ENCODE data around the gene SLC6A9. TPM values are rescaled to one million over a fixed set of nuclear protein-coding genes. Genes with fewer than 3 reads are reported as not detected.

The SLC6A9 gene
- total RNA-seq, 1 experiment from 2014 or later = 30.1 TPM

DNA sequence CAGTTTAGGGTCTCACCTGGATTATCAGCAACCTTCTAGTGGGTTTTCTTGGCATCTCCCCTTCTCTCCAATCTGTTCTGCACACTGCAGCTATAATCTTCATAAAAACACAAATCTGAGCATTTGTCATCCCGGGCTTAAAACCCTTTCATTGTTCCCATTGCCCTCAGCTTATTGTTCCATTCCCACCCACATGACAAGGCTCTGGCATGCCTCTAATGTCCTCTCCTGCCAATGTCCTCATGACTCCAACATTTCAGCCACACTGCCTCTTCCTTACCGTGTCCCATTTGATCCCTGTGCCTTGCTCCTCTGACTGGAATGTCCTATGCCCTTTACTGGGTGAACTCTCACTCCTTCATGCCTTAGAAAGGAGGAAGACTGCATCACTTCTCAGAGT lies 68.9 kb downstream of the SLC6A9 start:
- Histone ChIP-seq H2BK12ac (ENCODE audit: insufficient read length, low read depth, low read length) (no peak overlapping the region), H3K4me2 (ENCODE audit: insufficient read depth, insufficient read length, low read length) (no peak overlapping the region), H3K14ac (ENCODE audit: insufficient read depth, low read length) (no peak overlapping the region), H3K27me3 (ENCODE audit: insufficient read depth, low read length) (no peaks in the 10 kb centered on the region), H3K18ac (ENCODE audit: insufficient read length, low read depth, low read length) (no peak overlapping the region), H3K56ac (ENCODE audit: insufficient read length, low read depth, low read length) (no peak overlapping the region), H3T11ph (ENCODE audit: low read length) (no peak overlapping the region), H3K23ac (ENCODE audit: insufficient read length, low read depth, low read length) (no peak overlapping the region), H4K5ac (ENCODE audit: insufficient read length, low read depth, low read length) (no peak overlapping the region), H4K20me1 (ENCODE audit: control insufficient read depth, insufficient read depth, insufficient read length) (no peaks in the 10 kb centered on the region), H3K9ac (ENCODE audit: extremely low read depth, insufficient read length, low read length) (no peak overlapping the region), H3K23me2 (ENCODE audit: insufficient read length, low read depth, low read length, poor library complexity, severe bottlenecking) (no peaks in the 10 kb centered on the region), H3K79me1 (ENCODE audit: insufficient read depth, low read depth, low read length, poor library complexity, severe bottlenecking) (no peaks in the 10 kb centered on the region), H4K91ac (ENCODE audit: insufficient read length, low read depth, low read length) (no peak overlapping the region), H3K4me1 (ENCODE audit: insufficient read depth, low read length) (no peaks in the 10 kb centered on the region), H3K4ac (ENCODE audit: low read depth, low read length) (no peak overlapping the region), H2AFZ (ENCODE audit: low read length) (no peak overlapping the region), H2AK5ac (ENCODE audit: insufficient read length, low read length) (no peak overlapping the region), H3K9me3 (ENCODE audit: control insufficient read depth, low read depth, low read length) (no peaks in the 10 kb centered on the region), H3K79me2 (ENCODE audit: insufficient read depth, low read length) (no peaks in the 10 kb centered on the region), H2BK120ac (ENCODE audit: low read depth, low read length, poor library complexity, severe bottlenecking) (no peak overlapping the region), H4K8ac (replicated peaks; ENCODE audit: insufficient read length, low read depth, low read length) (no peak overlapping the region), H2BK5ac (ENCODE audit: insufficient read length, low read length) (no peak overlapping the region), H3K27ac (ENCODE audit: insufficient read length, low read depth, low read length) (no peak overlapping the region), H2BK20ac (ENCODE audit: low read depth, low read length, poor library complexity, severe bottlenecking) (no peak overlapping the region), H2BK15ac (ENCODE audit: low read depth, low read length) (no peak overlapping the region)
- H3K27me3 Mint-ChIP-seq (ENCODE audit: low read depth) = no peaks in the 10 kb centered on the region
- H3K4me1 Mint-ChIP-seq = no peaks in the 10 kb centered on the region
- peaks cover 1 to 18% (median 13%) of the 10 kb centered on the region in 3 experiments; a peak in 5 of 7 replicates for H3K36me3 Mint-ChIP-seq (ENCODE audit: insufficient read depth in 1 of 3, low read depth in 3 of 3)
- no peak for TF ChIP-seq CTCF (conservative IDR thresholded peaks at IDR 0.05)
- H3K9me3 Mint-ChIP-seq = no peaks in the 10 kb centered on the region
- no CpG with 5 or more reads among the region's 2 CpGs for WGBS (ENCODE audit: extremely low coverage, insufficient read length, low lambda C conversion rate)
- no peak overlapping the region for H3K27ac Mint-ChIP-seq
- no peak for DNase-seq
- H3K4me3 Mint-ChIP-seq = no peak overlapping the region

Measured in H9 (cell line).